Neutrophil (primary cell): ENCODE results near the gene METTL9.
"Not testable (repeated sequence)": the region's sequence is repeated elsewhere in the genome, so short reads cannot be mapped to it uniquely, and the experiment has no call there.

ENCODE experiments used
- H3K27ac ChIP-seq: fragments of 200-600 bp; sonication (generic); 2 replicates; pipeline ENCODE4 v1.5.1; 2016; ENCODE audit warnings: mild to moderate bottlenecking, moderate library complexity
- H3K27me3 ChIP-seq: fragments of 200-600 bp; sonication (generic); 2 replicates; pipeline ENCODE4 v1.6.0; 2016; ENCODE audit warnings: mild to moderate bottlenecking
- H3K36me3 ChIP-seq: fragments of 200-600 bp; sonication (generic); 2 replicates; pipeline ENCODE4 v1.5.1; 2017
- H3K4me1 ChIP-seq, 2 experiments: fragments of 200-600 bp in 1 of 2; sonication (generic) in 1 of 2; 1 replicate in 1 of 2; 2 replicates in 1 of 2; pipeline versions ENCODE4 v1.5.1 to v1.6.1; 2013 to 2016; ENCODE audit warnings: low read depth in 1 of 2, low read length in 1 of 2, mild to moderate bottlenecking in 1 of 2, moderate library complexity in 1 of 2; ENCODE audit not compliant: control insufficient read depth in 1 of 2, insufficient read depth in 1 of 2
- H3K4me3 ChIP-seq, 2 experiments: fragments of 200-600 bp in 1 of 2; sonication (generic) in 1 of 2; 1 replicate in 1 of 2; 2 replicates in 1 of 2; pipeline ENCODE4 v1.5.1; 2013 to 2016; ENCODE audit warnings: low read depth in 1 of 2, low read length in 1 of 2, mild to moderate bottlenecking in 1 of 2, moderate library complexity in 1 of 2
- H3K9me3 ChIP-seq: fragments of 200-600 bp; sonication (generic); 2 replicates; pipeline ENCODE4 v1.5.1; 2016
- TF ChIP-seq, protein P1 (sequence below): fragments of 200-600 bp; sonication (generic); IDR thresholded peaks from 2 replicates; pipeline ENCODE4 v1.5.1; 2016; ENCODE audit warnings: antibody characterized with exemption

METTL9 gene

DNA sequence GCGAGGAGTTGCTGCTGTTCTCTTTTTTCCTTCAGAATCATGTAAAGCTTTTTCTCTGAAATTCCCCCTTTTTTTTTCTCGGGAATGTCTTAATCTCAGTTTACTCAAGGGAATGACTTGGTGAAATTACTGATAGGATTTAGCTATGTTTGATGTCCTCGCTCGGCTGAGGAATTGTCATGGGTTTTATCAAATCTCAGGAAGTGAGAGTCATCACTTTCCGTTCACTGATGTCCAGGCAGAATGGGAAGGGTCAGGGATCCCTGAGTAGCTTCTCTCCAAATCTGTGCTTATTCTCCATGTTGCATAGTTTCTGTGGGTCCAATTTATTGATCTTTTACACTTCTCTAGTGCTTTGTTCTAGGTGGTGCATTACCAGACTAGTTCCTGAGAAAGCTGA is 46.7 kb downstream of the METTL9 start:
- Histone ChIP-seq H3K9me3 (no peaks in the 10 kb centered on the region), H3K4me3 (peak overlapping the region in 1 of 2 experiments; percentile 53), H3K4me1 (peaks cover 91 to 95% of the 10 kb centered on the region in 2 experiments), H3K36me3 (peaks cover 90% of the 10 kb centered on the region), H3K27ac (peak overlapping the region; percentile 97), H3K27me3 (no peaks in the 10 kb centered on the region)
- TF ChIP-seq, protein P1, sequence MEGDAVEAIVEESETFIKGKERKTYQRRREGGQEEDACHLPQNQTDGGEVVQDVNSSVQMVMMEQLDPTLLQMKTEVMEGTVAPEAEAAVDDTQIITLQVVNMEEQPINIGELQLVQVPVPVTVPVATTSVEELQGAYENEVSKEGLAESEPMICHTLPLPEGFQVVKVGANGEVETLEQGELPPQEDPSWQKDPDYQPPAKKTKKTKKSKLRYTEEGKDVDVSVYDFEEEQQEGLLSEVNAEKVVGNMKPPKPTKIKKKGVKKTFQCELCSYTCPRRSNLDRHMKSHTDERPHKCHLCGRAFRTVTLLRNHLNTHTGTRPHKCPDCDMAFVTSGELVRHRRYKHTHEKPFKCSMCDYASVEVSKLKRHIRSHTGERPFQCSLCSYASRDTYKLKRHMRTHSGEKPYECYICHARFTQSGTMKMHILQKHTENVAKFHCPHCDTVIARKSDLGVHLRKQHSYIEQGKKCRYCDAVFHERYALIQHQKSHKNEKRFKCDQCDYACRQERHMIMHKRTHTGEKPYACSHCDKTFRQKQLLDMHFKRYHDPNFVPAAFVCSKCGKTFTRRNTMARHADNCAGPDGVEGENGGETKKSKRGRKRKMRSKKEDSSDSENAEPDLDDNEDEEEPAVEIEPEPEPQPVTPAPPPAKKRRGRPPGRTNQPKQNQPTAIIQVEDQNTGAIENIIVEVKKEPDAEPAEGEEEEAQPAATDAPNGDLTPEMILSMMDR = no peak

DNA sequence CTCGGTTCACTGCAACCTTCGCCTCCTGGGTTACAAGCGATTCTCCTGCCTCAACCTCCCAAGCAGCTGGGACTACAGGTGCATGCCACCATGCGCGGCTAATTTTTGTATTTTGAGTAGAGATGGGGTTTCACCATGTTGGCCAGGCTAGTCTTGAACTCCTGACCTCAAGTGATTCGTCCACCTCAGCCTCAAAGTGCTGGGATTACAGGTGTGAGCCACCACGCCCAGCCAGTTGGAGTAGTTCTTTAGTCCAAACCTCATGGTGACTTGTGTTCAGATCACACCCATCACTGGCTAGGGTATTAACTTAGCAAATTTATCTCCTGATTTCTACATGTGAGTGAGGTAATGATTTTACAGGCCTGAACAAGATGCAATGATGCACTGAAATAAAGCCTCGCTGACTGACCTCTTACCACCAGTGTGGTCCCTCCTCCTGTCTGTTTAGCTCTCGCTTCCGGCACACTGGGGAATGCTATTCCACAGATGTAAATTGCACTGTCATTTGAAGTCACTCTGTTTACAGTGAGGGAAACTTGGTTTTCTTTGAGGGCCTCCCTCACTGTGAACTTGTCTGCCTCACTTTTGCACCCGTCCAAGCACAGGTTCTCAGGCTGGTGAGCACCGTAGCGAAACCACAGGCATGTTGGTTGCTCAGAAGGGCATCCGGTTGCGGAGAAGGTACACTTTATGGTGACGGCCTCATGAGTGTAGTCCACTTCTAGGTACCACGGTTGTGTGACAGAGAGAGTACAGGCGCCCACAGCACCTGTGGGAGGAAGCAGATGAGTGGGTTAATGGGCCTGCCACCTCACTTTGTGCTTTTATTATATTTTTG is 47.6 kb downstream of the METTL9 start:
- TF ChIP-seq, protein P1 = no peak
- Histone ChIP-seq H3K27me3 (no peaks in the 10 kb centered on the region), H3K36me3 (peaks cover 82% of the 10 kb centered on the region), H3K4me3 (no peak overlapping the region), H3K27ac (peak overlapping the region; percentile 97), H3K4me1 (peaks cover 82 to 95% of the 10 kb centered on the region in 2 experiments), H3K9me3 (no peaks in the 10 kb centered on the region)

DNA sequence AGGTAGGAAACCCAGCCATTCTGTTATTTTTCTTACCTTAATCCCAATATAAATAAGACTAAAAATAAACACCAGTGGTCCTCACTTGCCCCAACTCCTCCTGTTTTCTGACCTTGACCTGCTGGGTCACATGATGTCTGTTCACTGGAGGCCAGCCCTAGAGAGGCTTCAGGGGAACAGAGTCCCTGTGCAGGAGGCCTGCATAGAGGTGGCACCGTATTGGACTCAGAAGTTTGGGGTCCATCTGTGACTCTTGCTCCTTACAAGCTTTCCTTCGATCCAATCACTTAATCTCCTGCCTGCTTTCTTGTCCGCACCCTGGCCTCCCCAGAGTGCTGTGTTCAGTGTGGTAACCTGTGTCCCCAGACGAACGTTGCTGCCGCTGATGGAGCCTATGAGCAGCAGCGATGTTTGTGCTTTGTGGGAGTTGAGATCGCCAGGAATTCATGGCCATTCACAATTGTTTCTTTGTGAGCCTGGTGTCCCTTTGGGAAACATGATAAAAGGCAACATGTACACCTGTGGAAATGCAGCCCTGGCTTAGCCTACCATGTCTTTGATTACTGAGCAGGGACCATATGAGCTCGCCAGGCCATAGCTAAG is 48.3 kb downstream of the METTL9 start:
- Histone ChIP-seq H3K4me1 (peaks cover 76 to 95% of the 10 kb centered on the region in 2 experiments), H3K36me3 (peaks cover 75% of the 10 kb centered on the region), H3K27me3 (no peaks in the 10 kb centered on the region), H3K4me3 (no peak overlapping the region), H3K9me3 (no peaks in the 10 kb centered on the region), H3K27ac (peak overlapping the region; percentile 97)
- TF ChIP-seq, protein P1 = no peak

DNA sequence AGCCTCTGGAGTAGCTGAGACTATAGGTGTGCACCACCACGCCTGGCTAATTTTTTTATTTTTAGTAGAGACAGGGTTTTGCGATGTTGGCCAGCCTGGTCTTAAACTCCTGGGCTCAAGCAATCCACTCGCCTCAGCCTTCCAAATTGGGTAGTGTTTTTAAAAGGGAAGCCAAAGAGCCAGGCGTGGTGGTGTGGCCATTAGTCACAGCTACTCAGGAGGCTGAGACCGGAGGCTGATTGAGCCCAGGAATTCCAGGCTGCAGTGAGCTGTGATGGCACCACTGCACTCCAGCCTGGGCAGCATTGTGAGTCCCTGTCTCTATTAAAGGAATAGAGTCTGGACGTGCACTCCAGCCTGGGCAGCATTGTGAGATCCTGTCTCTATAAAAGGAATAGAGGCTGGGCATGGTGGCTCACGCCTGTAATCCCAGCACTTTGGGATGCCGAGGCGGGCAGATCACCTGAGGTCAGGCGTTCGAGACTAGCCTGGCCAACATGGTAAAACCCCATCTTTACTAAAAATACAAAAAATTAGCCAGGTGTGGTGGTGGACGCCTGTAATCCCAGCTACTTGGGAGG is 50.5 kb downstream of the METTL9 start:
- peaks cover 53% of the 10 kb centered on the region for H3K36me3 ChIP-seq
- H3K27me3 ChIP-seq, H3K9me3 ChIP-seq: not testable (repeated sequence)
- peak overlapping the region; percentile 90 to 92 for H3K4me3 ChIP-seq
- H3K4me1 ChIP-seq = peaks cover 76 to 95% of the 10 kb centered on the region in 2 experiments
- peak overlapping the region; percentile 97 for H3K27ac ChIP-seq

DNA sequence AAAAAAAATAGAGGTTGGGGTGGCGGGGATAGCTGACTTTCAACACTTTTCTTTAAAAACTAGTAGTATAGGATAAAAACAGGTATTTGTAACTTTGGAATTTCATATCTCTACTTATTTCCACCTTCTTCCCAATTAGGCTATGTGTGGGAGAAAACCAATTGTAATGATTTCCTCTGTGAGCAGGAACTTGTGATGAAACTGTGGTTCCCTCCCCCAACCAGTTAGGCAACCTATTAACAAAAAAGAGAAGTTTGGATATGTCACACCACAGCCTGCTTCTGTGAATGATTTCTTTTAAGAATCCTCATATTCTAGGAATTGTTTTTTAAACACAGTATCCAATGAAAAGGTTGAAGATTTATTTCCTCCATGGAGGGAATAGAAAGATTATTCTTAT is 51.1 kb downstream of the METTL9 start:
- H3K4me1 ChIP-seq = peaks cover 76 to 95% of the 10 kb centered on the region in 2 experiments
- no peaks in the 10 kb centered on the region for H3K9me3 ChIP-seq
- H3K4me3 ChIP-seq = peak overlapping the region; percentile 90 to 92
- peak overlapping the region; percentile 97 for H3K27ac ChIP-seq
- H3K36me3 ChIP-seq = peaks cover 53% of the 10 kb centered on the region
- TF ChIP-seq, protein P1 = no peak
- no peaks in the 10 kb centered on the region for H3K27me3 ChIP-seq
